Right renal pelvis (tissue), 4 donors: Measurements from ENCODE around the gene PSORS1C2. TPM values are rescaled to one million over a fixed set of nuclear protein-coding genes. Genes with fewer than 3 reads are reported as not detected.

Source experiments
- polyA plus RNA-seq, 4 donors: library from polyadenylated mRNA; unstranded; fragments of 120-200 nt; gene quantifications; one replicate each; pipeline ENCODE4 v1.2.1, GENCODE V29; 2013; ENCODE audit not compliant: insufficient read length in 4 of 4

Gene PSORS1C2
- polyA plus RNA-seq, 4 donors = not detected

Other genes starting within 250 kb of the PSORS1C2 start
- 10 to 100 TPM; 41.7 to 47.1 (median 44.8) TPM for gene GTF2H4, start 230.9 kb downstream of the PSORS1C2 start, polyA plus RNA-seq
- gene VARS2, start 224.8 kb downstream of the PSORS1C2 start, polyA plus RNA-seq = 10 to 100 TPM; 30.5 to 47.1 (median 35.5) TPM
- gene SFTA2, start 206.9 kb downstream of the PSORS1C2 start, polyA plus RNA-seq = 1 to 10 TPM; 1.0 to 1.8 (median 1.5) TPM
- gene MUCL3, start 198.1 kb downstream of the PSORS1C2 start, polyA plus RNA-seq = under 1 TPM in 2 of 4 donors, not detected in 2; 0.05 to 0.06 TPM
- gene MUC21, start 155.3 kb downstream of the PSORS1C2 start, polyA plus RNA-seq = under 1 TPM in 1 of 4 donors, not detected in 3; 0.01 TPM
- gene MUC22, start 128.6 kb downstream of the PSORS1C2 start, polyA plus RNA-seq = not detected
- gene C6orf15, start 26.5 kb downstream of the PSORS1C2 start, polyA plus RNA-seq = not detected
- under 1 TPM in 2 of 4 donors, not detected in 2; 0.29 to 0.59 TPM for gene PSORS1C1, start 24.3 kb downstream of the PSORS1C2 start, polyA plus RNA-seq
- gene CDSN, start 18.6 kb downstream of the PSORS1C2 start, polyA plus RNA-seq = under 1 TPM in 1 of 4 donors, not detected in 3; 0.03 TPM
- gene CCHCR1, start 18.7 kb upstream of the PSORS1C2 start, polyA plus RNA-seq = 10 to 100 TPM; 26.1 to 33.6 (median 29.8) TPM
- gene TCF19, start 19.5 kb upstream of the PSORS1C2 start, polyA plus RNA-seq = 10 to 100 TPM; 17.2 to 20.1 (median 18.1) TPM
- gene POU5F1, start 31.6 kb upstream of the PSORS1C2 start, polyA plus RNA-seq = 1 to 10 TPM; 1.6 to 7.3 (median 3.0) TPM
- gene HLA-C, start 133.0 kb upstream of the PSORS1C2 start, polyA plus RNA-seq = 100 to 1,000 TPM in 2 of 4 donors, 10 to 100 TPM in 2; 91.2 to 180 (median 118) TPM
- gene HLA-B, start 218.1 kb upstream of the PSORS1C2 start, polyA plus RNA-seq = 100 to 1,000 TPM; 110 to 214 (median 158) TPM